Hepatocyte (in vitro differentiated cells): ENCODE data around the gene SLC2A8.

Experiments used
- CTCF ChIP-seq: fragments of 200-600 bp; sonication (generic); IDR thresholded peaks from 2 replicates; pipeline ENCODE4 v1.5.1; 2016; ENCODE audit warnings: antibody characterized with exemption, mild to moderate bottlenecking; ENCODE audit not compliant: poor library complexity
- EZH2 ChIP-seq: fragments of 200-600 bp; sonication (generic); IDR thresholded peaks from 2 replicates; pipeline ENCODE4 v1.6.1; 2016; ENCODE audit warnings: antibody characterized with exemption, mild to moderate bottlenecking, borderline replicate concordance

DNA sequence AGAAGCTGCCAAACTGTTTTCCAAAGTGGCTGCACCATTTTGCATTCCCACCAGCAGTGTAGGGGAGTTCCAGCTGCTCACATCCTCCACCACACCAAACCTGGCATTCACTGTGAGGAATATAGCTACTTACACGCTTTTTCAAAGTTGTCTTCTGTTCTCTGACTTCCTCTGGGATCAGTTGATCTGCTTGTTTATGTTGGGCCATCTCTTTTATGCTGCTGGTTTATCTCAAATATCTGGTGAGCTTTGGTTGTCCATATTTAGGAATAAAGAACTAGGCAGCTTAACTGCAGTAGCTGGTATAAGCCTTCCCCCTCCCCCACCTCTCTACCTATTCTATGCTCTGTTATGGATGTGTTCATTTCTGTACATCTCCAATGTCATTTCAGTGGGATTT lies 18.7 kb downstream of the SLC2A8 start:
- TF ChIP-seq CTCF (no peak), EZH2 (no peak)
